ENCODE data around the gene MYO3B. TPM values are rescaled to one million over a fixed set of nuclear protein-coding genes. Genes with fewer than 3 reads are reported as not detected.

MYO3B gene
- total RNA-seq, 2 donors from 2014 or later: 2.0 to 4.7 TPM

- Histone ChIP-seq H3K4me1 (no peaks in the 10 kb centered on the region), H3K27ac (no peak overlapping the region), H3K9me3 (no peaks in the 10 kb centered on the region), H3K36me3 (replicated peaks in 1 of 2; ENCODE audit: insufficient read depth in 1 of 2, low read depth in 2 of 2) (no peaks in the 10 kb centered on the region), H3K27me3 (no peaks in the 10 kb centered on the region), H3K4me3 (no peak overlapping the region)
- ATAC-seq (no peak), DNase-seq (no peak)
- intact Hi-C loops (cut with DNase I): no loop called here
- TF ChIP-seq POLR2A (IDR thresholded peaks at IDR 0.05) (no peak), CTCF (IDR thresholded peaks at IDR 0.05) (no peak)
- 85 to 88% methylated on average over 6 of the region's 6 CpGs for WGBS, 2 donors
Observed at GRCh38 chr2:170675701-170676100, 497.8 kb downstream of the MYO3B start.

GRCh38 chr2:170679607-170680079 lies 501.7 kb downstream of the MYO3B start:
- ATAC-seq: no peak
- Histone ChIP-seq H3K4me1 (no peaks in the 10 kb centered on the region), H3K27me3 (no peaks in the 10 kb centered on the region), H3K4me3 (no peak overlapping the region), H3K36me3 (replicated peaks in 1 of 2; ENCODE audit: insufficient read depth in 1 of 2, low read depth in 2 of 2) (no peaks in the 10 kb centered on the region), H3K9me3 (no peaks in the 10 kb centered on the region), H3K27ac (no peak overlapping the region)
- TF ChIP-seq CTCF (IDR thresholded peaks at IDR 0.05) (no peak), POLR2A (IDR thresholded peaks at IDR 0.05) (no peak)
- intact Hi-C loops (cut with DNase I): no loop called here
- DNase-seq: peak in 2 of 4 donors; percentile 16 to 30
- WGBS, 2 donors: 20 to 25% methylated on average over 5 of the region's 5 CpGs

GRCh38 chr2:170680172-170680941 lies 502.4 kb downstream of the MYO3B start:
- DNase-seq: no peak
- intact Hi-C loops (cut with DNase I): no loop called here
- 68 to 71% methylated on average over 2 of the region's 2 CpGs for WGBS, 2 donors
- Histone ChIP-seq H3K4me3 (no peak overlapping the region), H3K4me1 (no peaks in the 10 kb centered on the region), H3K27ac (no peak overlapping the region), H3K36me3 (replicated peaks in 1 of 2; ENCODE audit: insufficient read depth in 1 of 2, low read depth in 2 of 2) (no peaks in the 10 kb centered on the region), H3K9me3 (no peaks in the 10 kb centered on the region), H3K27me3 (no peaks in the 10 kb centered on the region)
- TF ChIP-seq POLR2A (IDR thresholded peaks at IDR 0.05) (no peak), CTCF (IDR thresholded peaks at IDR 0.05) (no peak)
- ATAC-seq: no peak

GRCh38 chr2:170681311-170681710 lies 503.4 kb downstream of the MYO3B start:
- no peak overlapping the region for H3K27ac ChIP-seq
- intact Hi-C loops (cut with DNase I): no loop called here
- DNase-seq: no peak
- ATAC-seq: no peak
- no peaks in the 10 kb centered on the region for H3K36me3 ChIP-seq (replicated peaks in 1 of 2; ENCODE audit: insufficient read depth in 1 of 2, low read depth in 2 of 2)
- no peaks in the 10 kb centered on the region for H3K4me1 ChIP-seq
- no peaks in the 10 kb centered on the region for H3K27me3 ChIP-seq
- 76 to 93% methylated on average over 1 of the region's 1 CpG for WGBS, 2 donors
- H3K4me3 ChIP-seq: no peak overlapping the region
- H3K9me3 ChIP-seq: no peaks in the 10 kb centered on the region
- TF ChIP-seq POLR2A (IDR thresholded peaks at IDR 0.05) (no peak), CTCF (IDR thresholded peaks at IDR 0.05) (no peak)

GRCh38 chr2:170685591-170685990 lies 507.6 kb downstream of the MYO3B start:
- H3K4me1 ChIP-seq: no peaks in the 10 kb centered on the region
- H3K36me3 ChIP-seq (replicated peaks in 1 of 2; ENCODE audit: insufficient read depth in 1 of 2, low read depth in 2 of 2): no peaks in the 10 kb centered on the region
- H3K27me3 ChIP-seq: no peaks in the 10 kb centered on the region
- no peak for TF ChIP-seq POLR2A (IDR thresholded peaks at IDR 0.05)
- no peak for TF ChIP-seq CTCF (IDR thresholded peaks at IDR 0.05)
- WGBS, 2 donors: 50 to 67% methylated on average over 4 of the region's 4 CpGs
- intact Hi-C loops (cut with DNase I): no loop called here
- DNase-seq (no peak), ATAC-seq (no peak)
- no peaks in the 10 kb centered on the region for H3K9me3 ChIP-seq
- H3K27ac ChIP-seq: no peak overlapping the region
- no peak overlapping the region for H3K4me3 ChIP-seq

Data from body of pancreas (tissue), 4 donors.